HG03066 (cell line): Measurements from ENCODE around the gene TRPC4.

Source experiments
- ATAC-seq: cut with Tn5 transposase; IDR thresholded peaks from one replicate; pipeline ENCODE4 v1.9.1; 2021; ENCODE audit warnings: low read depth; ENCODE audit not compliant: unreplicated experiment

Gene TRPC4

GRCh38 chr13:37869756-37870488 lies at the start of gene TRPC4:
TRPC4 (minus strand) TSS chr13:37869772; CDS start chr13:37783333, 86,439 bp downstream.
- no peak for ATAC-seq

GRCh38 chr13:37918751-37919150 lies 49.2 kb upstream of the TRPC4 start:
- ATAC-seq, result no peak

- ATAC-seq, result no peak
These were observed 48.6 kb upstream of the TRPC4 start for GRCh38 chr13:37918116-37918714.

DNA sequence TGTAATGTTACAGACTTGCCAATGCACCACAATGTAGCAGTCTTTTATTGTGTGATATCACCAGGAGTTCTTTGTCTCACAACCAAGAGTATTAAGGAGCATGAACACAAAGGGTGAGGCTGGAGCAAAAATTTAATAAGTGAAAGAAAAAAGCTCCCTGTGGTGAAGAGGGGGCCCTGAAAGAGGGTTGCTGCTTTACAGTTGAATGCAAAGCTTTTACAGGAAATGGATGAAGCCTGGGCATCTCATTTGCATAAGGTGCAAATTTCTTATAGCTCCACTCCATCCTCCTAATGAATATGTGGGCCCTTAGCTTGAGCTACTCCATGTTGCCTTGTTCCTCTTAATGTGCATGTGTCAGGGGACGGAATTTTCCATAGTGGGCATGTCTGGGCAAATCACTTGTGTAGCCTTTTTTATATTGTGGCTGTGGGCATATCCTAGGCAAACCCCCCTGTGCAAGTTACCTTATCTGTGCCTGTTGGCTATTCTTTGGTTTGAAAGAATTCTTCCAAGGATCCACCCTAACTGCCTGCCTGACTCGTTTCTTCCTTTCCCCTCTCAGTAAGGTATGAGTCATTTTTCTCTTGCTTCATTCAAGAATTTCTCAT lies 45.3 kb upstream of the TRPC4 start:
- ATAC-seq, result no peak

- ATAC-seq, result no peak
These were observed 41.2 kb upstream of the TRPC4 start for GRCh38 chr13:37910790-37911189.

- no peak for ATAC-seq
These were observed 37.3 kb upstream of the TRPC4 start for GRCh38 chr13:37906880-37907279.

DNA sequence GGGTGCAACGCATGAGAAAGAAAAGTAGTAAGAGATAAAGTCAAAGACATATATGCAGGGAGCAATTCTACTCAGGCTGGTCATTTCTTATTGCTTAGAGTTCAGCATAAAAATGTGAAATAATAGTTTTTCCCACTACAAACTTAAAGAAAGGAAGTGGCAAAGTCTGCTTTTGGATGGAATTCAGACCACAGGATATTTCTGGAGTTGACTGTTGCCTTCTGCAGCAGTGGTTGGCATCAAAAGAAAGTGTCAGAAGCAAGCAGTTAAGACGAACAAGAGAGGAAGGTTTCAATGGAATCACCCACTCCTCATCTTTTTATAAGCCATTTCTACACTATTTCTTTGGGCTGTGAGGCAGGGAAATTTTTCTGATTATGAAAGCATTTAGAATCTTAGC lies 36.2 kb upstream of the TRPC4 start:
- ATAC-seq, result no peak

DNA sequence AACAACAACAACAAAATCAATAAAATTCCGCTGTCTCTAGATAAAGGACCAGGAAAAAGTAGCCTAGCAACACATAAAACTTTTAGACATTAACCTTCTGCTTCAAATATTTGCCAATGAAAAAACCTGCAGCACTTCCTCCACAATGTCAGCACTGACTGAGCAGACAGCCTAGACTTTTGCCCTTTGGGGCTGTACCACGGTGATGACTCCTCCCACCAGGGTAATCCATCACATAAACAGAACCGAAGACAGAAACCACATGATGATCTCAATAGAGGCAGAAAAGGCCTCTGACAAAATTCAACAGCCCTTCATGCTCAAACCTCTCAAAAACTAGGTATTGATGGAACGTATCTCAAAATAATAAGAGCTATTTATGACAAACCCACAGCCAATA lies 30.2 kb upstream of the TRPC4 start:
- no peak for ATAC-seq

DNA sequence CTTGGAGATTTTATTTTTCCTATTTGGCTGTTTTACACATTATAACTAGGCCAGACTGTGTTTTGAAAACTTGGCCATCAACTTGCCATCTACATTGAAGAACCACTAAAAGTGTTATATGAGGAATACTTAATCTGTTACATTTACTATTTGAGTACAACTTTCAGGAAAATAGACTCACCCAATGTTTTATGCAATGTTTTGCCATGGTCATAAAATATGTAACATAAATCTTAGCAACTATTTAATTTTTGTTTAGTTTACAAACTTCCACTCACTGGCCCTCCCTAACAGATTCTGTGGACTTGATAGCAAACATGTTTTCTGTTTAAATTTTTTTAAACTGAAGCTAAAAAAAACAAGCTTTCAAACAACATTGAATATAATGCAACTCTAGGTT lies 23.7 kb upstream of the TRPC4 start:
- no peak for ATAC-seq

- ATAC-seq, result no peak
These were observed 20.2 kb upstream of the TRPC4 start for GRCh38 chr13:37889820-37890219.

GRCh38 chr13:37889102-37889501 lies 19.5 kb upstream of the TRPC4 start:
- no peak for ATAC-seq

- no peak for ATAC-seq
These were observed 17.3 kb upstream of the TRPC4 start for GRCh38 chr13:37886879-37887278.

- no peak for ATAC-seq
These were observed 15.1 kb upstream of the TRPC4 start for GRCh38 chr13:37884674-37885073.

DNA sequence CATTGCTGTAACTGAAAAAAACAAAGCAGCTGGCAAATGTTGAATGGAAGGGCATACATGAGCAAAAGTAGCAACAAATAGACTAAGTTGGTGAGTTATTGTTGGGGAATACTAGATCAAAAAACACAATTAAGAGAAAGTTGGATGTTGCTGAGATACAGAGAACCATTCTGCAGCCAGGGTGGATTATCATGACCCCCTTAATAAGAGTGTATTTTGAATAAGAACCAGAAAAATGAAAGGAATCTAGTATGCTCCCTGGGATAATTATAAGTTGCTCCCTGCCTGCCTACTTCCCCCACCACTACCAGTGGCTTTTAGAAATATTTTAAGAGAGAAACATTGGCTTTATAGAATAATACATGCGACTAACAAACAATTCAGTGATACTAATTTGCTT lies 14.5 kb upstream of the TRPC4 start:
- ATAC-seq, result no peak

GRCh38 chr13:37878921-37879320 lies 9.3 kb upstream of the TRPC4 start:
- ATAC-seq, result no peak

DNA sequence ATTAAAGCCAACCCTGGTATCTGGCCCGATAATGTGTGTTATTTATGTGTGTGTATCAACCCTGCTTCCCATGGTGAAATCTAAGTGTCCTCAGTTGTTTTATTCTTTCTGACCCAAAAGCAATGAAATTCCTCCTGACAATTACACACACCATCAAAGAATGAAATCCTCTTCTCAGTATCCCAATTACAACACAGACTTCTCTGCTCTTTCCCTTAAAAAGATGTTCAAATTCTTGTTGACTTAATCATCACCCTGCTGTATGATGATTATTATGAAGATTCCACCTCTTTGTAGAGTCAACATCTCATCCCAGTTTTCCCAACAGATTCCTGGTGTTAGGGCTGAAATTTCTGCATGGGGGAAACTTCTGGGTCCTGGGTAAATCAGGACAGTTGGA lies 8.9 kb upstream of the TRPC4 start:
- ATAC-seq, result no peak

- ATAC-seq, result no peak
These were observed 1.5 kb upstream of the TRPC4 start for GRCh38 chr13:37870895-37871550.

- no peak for ATAC-seq
These were observed 895 bp upstream of the TRPC4 start for GRCh38 chr13:37870489-37870845.

DNA sequence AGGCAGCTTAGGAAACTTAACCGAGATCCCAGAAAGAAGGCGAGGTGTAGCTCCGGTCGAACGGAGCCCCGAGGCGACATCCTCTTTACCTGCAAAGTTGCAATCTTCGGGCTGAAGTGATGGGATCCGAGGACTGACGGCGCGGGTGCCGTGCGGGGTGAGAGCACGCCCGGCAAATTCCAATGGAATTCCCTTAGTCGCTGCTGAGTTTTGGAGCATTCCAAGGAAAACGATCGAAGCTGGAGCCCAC lies 141 bp downstream of the TRPC4 start:
- no peak for ATAC-seq

- no peak for ATAC-seq
These were observed 674 bp downstream of the TRPC4 start for GRCh38 chr13:37868691-37869505.

GRCh38 chr13:37863708-37864107 lies 5.9 kb downstream of the TRPC4 start:
- no peak for ATAC-seq
